Endothelial cell (in vitro differentiated cells): ENCODE data around the gene TEX22. TPM values are rescaled to one million over a fixed set of nuclear protein-coding genes. Genes with fewer than 3 reads are reported as not detected.

Experiments
- DNase-seq: peaks from one replicate; pipeline ENCODE4 v3.0.0; 2021; ENCODE audit warnings: low spot score
- H3K27ac Mint-ChIP-seq: one replicate; pipeline ENCODE4 v1.8.0; 2021; ENCODE audit warnings: mixed read lengths, inconsistent platforms; ENCODE audit not compliant: unreplicated experiment
- H3K27me3 Mint-ChIP-seq: one replicate; pipeline ENCODE4 v1.8.0; 2021; ENCODE audit warnings: mild to moderate bottlenecking, moderate library complexity, mixed read lengths, inconsistent platforms; ENCODE audit not compliant: unreplicated experiment
- H3K36me3 Mint-ChIP-seq: one replicate; pipeline ENCODE4 v1.8.0; 2021; ENCODE audit warnings: mild to moderate bottlenecking, low read depth, mixed read lengths, inconsistent platforms; ENCODE audit not compliant: unreplicated experiment
- H3K4me1 Mint-ChIP-seq: one replicate; pipeline ENCODE4 v1.8.0; 2021; ENCODE audit warnings: mild to moderate bottlenecking, mixed read lengths, inconsistent platforms; ENCODE audit not compliant: unreplicated experiment
- H3K4me3 Mint-ChIP-seq: one replicate; pipeline ENCODE4 v1.8.0; 2021; ENCODE audit warnings: mild to moderate bottlenecking, mixed read lengths, inconsistent platforms; ENCODE audit not compliant: unreplicated experiment
- H3K9me3 Mint-ChIP-seq: one replicate; pipeline ENCODE4 v1.8.0; 2021; ENCODE audit warnings: mixed read lengths, inconsistent platforms; ENCODE audit not compliant: unreplicated experiment
- total RNA-seq: library from RNA; stranded (reverse); fragmentation: NEBNext Ultra II Directional; extraction: Animal tissue kit (Norgen Biotek cat#: 25700); gene quantifications from one replicate; pipeline ENCODE4 v1.2.1, GENCODE V29; 2021; ENCODE audit not compliant: unreplicated experiment
- TF ChIP-seq, protein P1 (sequence below): fragments of 200-600 bp; sonication (generic); IDR thresholded peaks from one replicate; pipeline ENCODE4 v1.5.0; 2021; ENCODE audit warnings: antibody characterized with exemption; ENCODE audit not compliant: unreplicated experiment

TEX22 gene
- total RNA-seq, 1 donor from 2014 or later = 1.1 TPM

DNA sequence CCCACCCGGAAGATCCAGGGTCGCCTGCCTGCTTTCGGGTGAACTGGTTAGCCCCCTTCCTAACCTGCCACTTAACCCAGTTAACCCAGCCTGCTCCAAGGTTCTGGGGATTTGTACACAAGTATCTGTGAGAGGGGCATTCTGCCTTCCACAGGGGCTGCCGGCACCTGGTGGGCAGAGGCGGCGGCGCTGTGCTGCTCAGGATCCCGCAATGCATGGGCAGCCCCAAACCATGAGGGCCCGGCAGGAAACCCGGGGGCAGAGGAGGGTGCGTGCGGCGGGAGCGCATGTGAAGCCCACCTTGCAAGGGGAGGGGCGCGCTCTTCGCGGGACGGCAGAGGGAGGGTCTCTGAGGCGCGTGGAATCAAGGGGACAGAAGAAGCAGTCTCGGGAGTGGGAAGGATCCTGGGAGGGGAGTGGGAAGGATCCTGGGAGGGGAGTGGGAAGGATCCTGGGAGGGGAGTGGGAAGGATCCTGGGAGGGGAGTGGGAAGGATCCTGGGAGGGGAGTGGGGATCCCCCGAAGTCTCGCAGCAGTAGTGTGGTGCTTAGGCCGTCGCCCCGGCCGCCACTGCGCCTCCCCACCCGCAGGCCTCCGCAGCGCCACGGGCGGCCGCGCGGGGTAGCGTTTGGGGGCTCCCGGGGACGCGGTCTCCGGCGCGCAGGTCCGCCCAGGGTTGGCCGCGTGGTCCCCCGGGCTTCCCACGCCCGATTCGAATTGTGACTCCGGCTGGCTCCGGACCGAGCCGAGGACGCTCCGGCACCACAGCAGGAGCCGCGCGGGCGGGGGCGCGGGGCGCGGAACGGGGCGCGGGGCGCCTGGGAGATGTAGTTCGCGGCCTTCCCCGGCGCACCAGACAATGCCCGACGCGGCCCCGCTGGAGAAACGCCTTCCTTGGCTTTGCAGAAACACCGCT, 16.4 kb downstream of the TEX22 start:
- H3K27me3 Mint-ChIP-seq = peaks cover 24% of the 10 kb centered on the region
- H3K36me3 Mint-ChIP-seq = no peaks in the 10 kb centered on the region
- H3K9me3 Mint-ChIP-seq = no peaks in the 10 kb centered on the region
- H3K27ac Mint-ChIP-seq = peak overlapping the region; percentile 75
- TF ChIP-seq, protein P1, sequence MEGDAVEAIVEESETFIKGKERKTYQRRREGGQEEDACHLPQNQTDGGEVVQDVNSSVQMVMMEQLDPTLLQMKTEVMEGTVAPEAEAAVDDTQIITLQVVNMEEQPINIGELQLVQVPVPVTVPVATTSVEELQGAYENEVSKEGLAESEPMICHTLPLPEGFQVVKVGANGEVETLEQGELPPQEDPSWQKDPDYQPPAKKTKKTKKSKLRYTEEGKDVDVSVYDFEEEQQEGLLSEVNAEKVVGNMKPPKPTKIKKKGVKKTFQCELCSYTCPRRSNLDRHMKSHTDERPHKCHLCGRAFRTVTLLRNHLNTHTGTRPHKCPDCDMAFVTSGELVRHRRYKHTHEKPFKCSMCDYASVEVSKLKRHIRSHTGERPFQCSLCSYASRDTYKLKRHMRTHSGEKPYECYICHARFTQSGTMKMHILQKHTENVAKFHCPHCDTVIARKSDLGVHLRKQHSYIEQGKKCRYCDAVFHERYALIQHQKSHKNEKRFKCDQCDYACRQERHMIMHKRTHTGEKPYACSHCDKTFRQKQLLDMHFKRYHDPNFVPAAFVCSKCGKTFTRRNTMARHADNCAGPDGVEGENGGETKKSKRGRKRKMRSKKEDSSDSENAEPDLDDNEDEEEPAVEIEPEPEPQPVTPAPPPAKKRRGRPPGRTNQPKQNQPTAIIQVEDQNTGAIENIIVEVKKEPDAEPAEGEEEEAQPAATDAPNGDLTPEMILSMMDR = peak; percentile 62
- H3K4me3 Mint-ChIP-seq = peak overlapping the region; percentile 84
- peak; percentile 78 for DNase-seq
- H3K4me1 Mint-ChIP-seq = peaks cover 10% of the 10 kb centered on the region

DNA sequence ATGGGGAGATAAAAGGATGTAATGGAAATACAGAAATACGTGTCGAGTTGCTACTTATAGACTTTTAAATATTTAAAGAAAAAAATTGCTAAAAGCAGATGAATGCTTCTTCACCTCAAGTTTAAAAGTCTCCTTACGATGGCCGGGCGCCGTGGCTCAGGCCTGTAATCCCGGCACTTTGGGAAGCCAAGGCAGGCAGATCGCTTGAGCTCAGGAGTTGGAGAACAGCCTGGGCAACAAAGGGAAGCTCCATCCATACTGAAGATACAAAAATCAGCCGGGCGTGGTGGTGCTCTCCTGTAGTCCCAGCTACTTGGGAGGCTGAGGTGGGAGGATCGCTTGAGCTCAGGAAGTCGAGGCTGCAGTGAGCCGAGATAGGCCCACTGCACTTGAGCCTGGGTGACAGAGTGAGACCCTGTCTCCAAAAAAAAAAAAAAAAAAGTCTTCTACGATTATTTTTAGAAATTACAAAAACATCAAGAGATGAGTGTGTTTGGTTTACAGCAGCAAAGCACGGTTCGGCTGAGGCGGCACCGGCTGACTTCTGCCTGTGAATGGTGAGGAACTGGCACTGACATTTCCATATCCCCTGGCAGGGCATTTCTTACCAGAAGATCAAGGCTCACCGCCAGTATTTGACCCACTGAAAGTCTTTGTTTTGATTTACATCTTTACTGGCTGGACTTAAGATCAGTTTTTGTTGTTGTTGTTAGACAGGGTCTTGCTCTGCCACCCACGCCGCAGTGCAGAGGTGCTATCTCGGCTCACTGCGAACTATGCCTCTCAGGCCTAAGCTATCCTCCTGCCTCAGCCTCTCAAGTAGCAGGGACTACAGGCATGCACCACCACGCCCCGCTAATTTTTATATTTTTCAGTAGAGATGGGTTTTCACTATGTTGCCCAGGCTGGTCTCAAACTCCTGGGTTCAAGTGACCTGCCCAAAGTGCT, 17.4 kb downstream of the TEX22 start:
- Mint-ChIP-seq H3K27ac (peak overlapping the region; percentile 75), H3K27me3 (peaks cover 18% of the 10 kb centered on the region), H3K9me3 (no peaks in the 10 kb centered on the region), H3K4me1 (peaks cover 8% of the 10 kb centered on the region), H3K4me3 (peak overlapping the region; percentile 84), H3K36me3 (no peaks in the 10 kb centered on the region)
- DNase-seq = no peak
- TF ChIP-seq, protein P1 = no peak

DNA sequence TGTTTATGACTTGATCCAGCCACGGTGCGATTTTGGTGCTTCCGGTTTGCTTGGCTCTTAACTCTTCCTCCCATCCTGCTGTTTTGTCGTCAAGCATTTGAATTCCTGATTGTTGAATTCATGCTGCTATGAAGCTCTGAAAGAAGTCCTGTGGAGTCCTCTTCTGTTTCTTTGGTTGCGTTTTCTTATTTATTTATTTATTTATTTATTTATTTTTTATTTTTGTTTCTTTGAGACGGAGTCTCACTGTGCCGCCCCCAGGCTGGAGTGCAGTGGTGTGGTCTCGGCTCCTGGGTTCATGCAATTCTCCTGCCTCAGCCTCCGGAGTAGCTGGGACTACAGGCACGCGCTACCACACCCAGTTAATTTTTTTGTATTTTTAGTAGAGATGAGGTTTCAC, 18.3 kb downstream of the TEX22 start:
- TF ChIP-seq, protein P1 = no peak
- H3K4me3 Mint-ChIP-seq = peak overlapping the region; percentile 71
- no peaks in the 10 kb centered on the region for H3K36me3 Mint-ChIP-seq
- no peak for DNase-seq
- peaks cover 11% of the 10 kb centered on the region for H3K4me1 Mint-ChIP-seq
- H3K27ac Mint-ChIP-seq = no peak overlapping the region
- peaks cover 20% of the 10 kb centered on the region for H3K27me3 Mint-ChIP-seq
- no peaks in the 10 kb centered on the region for H3K9me3 Mint-ChIP-seq

DNA sequence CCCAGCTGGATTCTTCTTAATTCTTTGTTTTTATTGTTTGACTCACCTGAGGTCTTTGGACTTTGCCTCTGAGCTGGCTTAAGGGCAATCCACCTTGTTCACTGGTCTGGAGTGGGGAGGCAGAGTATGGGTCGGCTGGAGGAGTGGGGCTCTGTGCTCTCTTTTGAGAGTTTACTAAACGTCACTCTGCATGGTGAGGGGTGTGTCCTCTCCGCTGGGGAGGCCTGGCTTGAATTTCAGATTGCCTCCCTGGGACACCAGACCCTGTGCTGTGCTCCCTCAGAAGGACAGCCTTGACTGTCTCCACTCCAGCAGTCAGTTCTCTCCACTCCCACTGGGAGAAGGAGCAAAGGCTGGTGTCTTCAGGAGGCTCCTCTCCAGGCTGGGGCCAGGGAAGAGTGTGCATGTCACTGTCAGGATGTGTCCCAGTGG, 19.4 kb downstream of the TEX22 start:
- TF ChIP-seq, protein P1 = no peak
- Mint-ChIP-seq H3K4me3 (peak overlapping the region; percentile 56), H3K27ac (no peak overlapping the region), H3K4me1 (peaks cover 11% of the 10 kb centered on the region), H3K9me3 (no peaks in the 10 kb centered on the region), H3K36me3 (no peaks in the 10 kb centered on the region), H3K27me3 (peaks cover 22% of the 10 kb centered on the region)
- no peak for DNase-seq
